Large intestine (tissue), 3 donors: ENCODE results near the gene CAB39. TPM values are rescaled to one million over a fixed set of nuclear protein-coding genes. Genes with fewer than 3 reads are reported as not detected.

Experiments
- DNase-seq, 2 donors: peaks; one replicate each; pipeline versions ENCODE4 v3.0.0 to v3.0.0-alpha.2; 2013
- H3K27ac ChIP-seq: one replicate; pipeline ENCODE4 v1.5.1; 2013; ENCODE audit warnings: low read length
- H3K27me3 ChIP-seq: 2 replicates; pipeline ENCODE4 v1.6.1; 2013; ENCODE audit warnings: low read length; ENCODE audit not compliant: control insufficient read depth, insufficient read depth
- H3K36me3 ChIP-seq: 2 replicates; pipeline ENCODE4 v1.6.1; 2013; ENCODE audit warnings: low read length; ENCODE audit not compliant: control insufficient read depth, insufficient read depth
- H3K4me1 ChIP-seq: one replicate; pipeline ENCODE4 v1.6.1; 2013; ENCODE audit warnings: low read length; ENCODE audit not compliant: control insufficient read depth, insufficient read depth
- H3K4me3 ChIP-seq: one replicate; pipeline ENCODE4 v1.5.1; 2013; ENCODE audit warnings: low read length
- H3K9me3 ChIP-seq: one replicate; pipeline ENCODE4 v1.6.1; 2013; ENCODE audit warnings: mild to moderate bottlenecking, low read depth, low read length, moderate library complexity; ENCODE audit not compliant: control insufficient read depth
- WGBS: methylation state at CpG from one replicate; pipeline ENCODE4 v1.1.5; 2013; ENCODE audit warnings: low lambda C conversion rate; ENCODE audit not compliant: insufficient coverage; 5-methylcytosine and 5-hydroxymethylcytosine counted together
- polyA plus RNA-seq: library from polyadenylated mRNA; unstranded; fragments of 120-200 nt; gene quantifications from one replicate; pipeline ENCODE4 v1.2.1, GENCODE V29; 2013

CAB39 gene
- polyA plus RNA-seq, 1 donor: 81.3 TPM

GRCh38 chr2:230777721-230778120 lies 65.1 kb downstream of the CAB39 start:
- no peaks in the 10 kb centered on the region for H3K9me3 ChIP-seq
- no peak overlapping the region for H3K4me3 ChIP-seq
- H3K4me1 ChIP-seq: no peaks in the 10 kb centered on the region
- no peaks in the 10 kb centered on the region for H3K27me3 ChIP-seq
- DNase-seq: no peak
- WGBS: no CpG with 5 or more reads among the region's 3 CpGs
- no peak overlapping the region for H3K27ac ChIP-seq
- H3K36me3 ChIP-seq: peaks cover 7% of the 10 kb centered on the region

GRCh38 chr2:230778350-230779063 lies 65.9 kb downstream of the CAB39 start:
- H3K9me3 ChIP-seq: no peaks in the 10 kb centered on the region
- no peaks in the 10 kb centered on the region for H3K27me3 ChIP-seq
- H3K4me3 ChIP-seq: no peak overlapping the region
- DNase-seq: no peak
- H3K4me1 ChIP-seq: no peaks in the 10 kb centered on the region
- no peak overlapping the region for H3K27ac ChIP-seq
- peaks cover 12% of the 10 kb centered on the region for H3K36me3 ChIP-seq
- WGBS: 76% methylated on average over 4 of the region's 8 CpGs

- DNase-seq: no peak
- H3K4me1 ChIP-seq: no peaks in the 10 kb centered on the region
Observed at GRCh38 chr2:230779126-230779525, 66.5 kb downstream of the CAB39 start.

DNA sequence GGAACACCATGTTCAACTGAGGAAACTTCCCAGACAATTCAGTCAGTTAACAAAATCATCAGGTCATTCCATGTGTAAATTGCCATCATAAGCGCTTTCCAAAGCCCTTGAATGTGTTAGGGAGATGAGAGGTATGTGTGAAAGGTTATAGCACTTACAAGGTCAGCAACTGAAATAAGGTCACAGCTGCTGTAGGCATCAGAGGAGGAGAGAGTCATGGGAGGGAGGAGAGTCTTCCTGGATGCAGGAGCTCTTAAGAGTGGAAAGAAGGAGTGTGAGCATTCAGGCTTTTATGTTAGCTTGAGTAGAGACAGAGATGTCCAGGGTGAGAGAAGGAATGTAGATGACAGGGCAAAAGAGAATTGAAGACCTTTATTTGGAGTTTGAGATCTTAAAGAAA lies 67.0 kb downstream of the CAB39 start:
- Histone ChIP-seq H3K27ac (no peak overlapping the region), H3K36me3 (peaks cover 22% of the 10 kb centered on the region), H3K27me3 (no peaks in the 10 kb centered on the region), H3K9me3 (no peaks in the 10 kb centered on the region), H3K4me1 (no peaks in the 10 kb centered on the region), H3K4me3 (no peak overlapping the region)
- no peak for DNase-seq
- no CpG with 5 or more reads among the region's 1 CpG for WGBS

More at GRCh38 chr2:230779126-230779525, 66.5 kb downstream of the CAB39 start:
- Histone ChIP-seq H3K27me3 (no peaks in the 10 kb centered on the region), H3K9me3 (no peaks in the 10 kb centered on the region), H3K27ac (no peak overlapping the region), H3K4me3 (no peak overlapping the region), H3K36me3 (peaks cover 18% of the 10 kb centered on the region)
- no CpG with 5 or more reads among the region's 3 CpGs for WGBS

DNA sequence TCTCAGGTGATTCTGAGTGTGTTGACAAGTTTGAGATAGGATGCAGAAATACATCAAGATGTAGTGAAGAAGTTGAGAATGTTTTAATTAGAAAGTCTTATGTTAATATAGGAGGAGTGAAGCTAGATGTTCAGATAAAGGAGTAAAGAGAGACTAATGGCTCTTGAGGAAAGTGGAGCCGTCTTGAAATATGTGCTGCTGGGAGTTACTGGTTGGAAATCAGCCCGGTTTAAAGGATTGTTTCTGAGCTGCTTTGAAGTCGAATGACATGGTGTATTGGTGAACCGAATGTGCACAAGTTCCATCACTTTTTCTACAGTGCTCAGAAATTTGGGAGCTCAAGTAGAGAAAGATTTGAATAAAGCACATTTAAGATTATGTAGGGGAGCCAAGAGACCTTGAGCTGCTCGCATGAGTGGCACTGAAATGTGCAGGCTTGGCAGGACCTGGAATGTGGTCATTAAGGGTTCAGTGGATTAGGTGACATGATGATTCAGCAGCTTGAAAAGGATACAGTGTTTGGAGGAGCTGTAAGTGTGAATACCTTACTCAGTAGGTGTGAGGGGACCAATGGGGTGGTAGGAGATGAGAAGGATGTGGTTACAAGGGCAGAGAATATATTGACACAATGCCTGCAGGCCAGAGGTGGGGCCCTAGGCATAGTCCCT lies 68.6 kb downstream of the CAB39 start:
- peaks cover 20% of the 10 kb centered on the region for H3K36me3 ChIP-seq
- no peak overlapping the region for H3K27ac ChIP-seq
- H3K9me3 ChIP-seq: no peaks in the 10 kb centered on the region
- no peaks in the 10 kb centered on the region for H3K27me3 ChIP-seq
- no peak for DNase-seq
- H3K4me3 ChIP-seq: no peak overlapping the region
- WGBS: 60% methylated on average over 1 of the region's 5 CpGs
- H3K4me1 ChIP-seq: no peaks in the 10 kb centered on the region

GRCh38 chr2:230783101-230783500 lies 70.5 kb downstream of the CAB39 start:
- H3K9me3 ChIP-seq: no peaks in the 10 kb centered on the region
- no peak overlapping the region for H3K4me3 ChIP-seq
- peaks cover 18% of the 10 kb centered on the region for H3K36me3 ChIP-seq
- WGBS: 90% methylated on average over 2 of the region's 5 CpGs
- no peak for DNase-seq
- H3K27me3 ChIP-seq: no peaks in the 10 kb centered on the region
- H3K27ac ChIP-seq: no peak overlapping the region
- H3K4me1 ChIP-seq: no peaks in the 10 kb centered on the region

GRCh38 chr2:230784795-230785194 lies 72.2 kb downstream of the CAB39 start:
- no peak for DNase-seq
- no peak overlapping the region for H3K4me3 ChIP-seq
- H3K4me1 ChIP-seq: no peaks in the 10 kb centered on the region
- H3K27ac ChIP-seq: no peak overlapping the region
- no peaks in the 10 kb centered on the region for H3K27me3 ChIP-seq
- peaks cover 15% of the 10 kb centered on the region for H3K9me3 ChIP-seq
- peaks cover 24% of the 10 kb centered on the region for H3K36me3 ChIP-seq
- 100% methylated on average over 1 of the region's 4 CpGs for WGBS

DNA sequence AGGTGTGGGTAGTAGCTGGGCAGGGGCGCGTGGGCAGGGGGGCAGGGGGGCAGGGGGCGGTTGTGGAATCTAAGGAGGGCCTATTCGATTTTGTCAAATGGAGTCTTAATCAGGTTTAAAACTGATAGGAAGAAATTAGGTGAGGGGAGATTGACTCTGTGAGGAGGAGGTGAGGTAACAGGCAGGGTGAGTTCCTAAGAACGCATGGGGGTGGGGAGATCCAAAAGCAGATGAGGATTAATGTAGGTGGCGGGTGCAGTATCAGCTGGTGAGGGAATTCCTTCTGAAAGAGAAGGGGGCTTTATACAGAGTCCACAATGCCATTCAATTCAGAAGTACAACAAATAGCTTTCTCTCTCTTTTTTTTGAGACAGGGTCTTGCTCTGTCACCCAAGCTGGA lies 72.7 kb downstream of the CAB39 start:
- H3K36me3 ChIP-seq: peaks cover 26% of the 10 kb centered on the region
- H3K9me3 ChIP-seq: peaks cover 16% of the 10 kb centered on the region
- WGBS: no CpG with 5 or more reads among the region's 6 CpGs
- H3K4me1 ChIP-seq: no peaks in the 10 kb centered on the region
- no peak overlapping the region for H3K27ac ChIP-seq
- H3K27me3 ChIP-seq: no peaks in the 10 kb centered on the region
- no peak for DNase-seq
- H3K4me3 ChIP-seq: no peak overlapping the region

- Histone ChIP-seq H3K36me3 (peaks cover 39% of the 10 kb centered on the region), H3K4me3 (no peak overlapping the region), H3K4me1 (no peaks in the 10 kb centered on the region), H3K27ac (no peak overlapping the region), H3K9me3 (peaks cover 16% of the 10 kb centered on the region), H3K27me3 (no peaks in the 10 kb centered on the region)
- WGBS: 100% methylated on average over 1 of the region's 2 CpGs
- no peak for DNase-seq
Observed at GRCh38 chr2:230787101-230787500, 74.5 kb downstream of the CAB39 start.

DNA sequence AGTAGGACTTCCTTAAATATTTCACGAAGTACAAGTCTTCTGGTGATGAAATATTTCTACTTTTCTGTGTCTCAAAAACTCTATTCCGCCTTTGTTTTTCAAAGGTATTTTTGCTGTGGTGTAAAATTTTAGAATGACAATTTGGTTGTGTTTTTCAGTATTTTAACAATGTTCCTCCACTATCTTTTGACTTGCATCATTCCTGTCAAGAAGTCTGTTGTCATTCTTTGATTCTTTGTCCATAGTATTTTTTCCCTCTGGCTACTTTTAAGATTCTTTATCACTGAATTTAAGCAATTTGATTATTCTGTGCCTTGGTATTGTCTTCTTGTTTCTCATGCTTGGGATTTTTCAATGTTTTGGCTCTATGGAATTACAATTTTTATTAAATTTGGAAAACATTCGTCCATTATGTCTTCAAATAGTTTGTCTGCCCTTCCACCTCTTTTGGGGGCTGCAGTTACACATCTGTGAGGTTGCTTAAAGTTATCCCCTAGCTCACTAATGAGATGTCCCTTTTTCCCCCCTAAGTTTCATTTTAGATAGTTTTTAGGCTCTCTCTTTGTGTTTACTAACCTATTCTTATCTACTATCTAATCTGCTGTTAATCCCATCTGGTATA lies 76.0 kb downstream of the CAB39 start:
- H3K9me3 ChIP-seq: peaks cover 16% of the 10 kb centered on the region
- H3K4me3 ChIP-seq: no peak overlapping the region
- peaks cover 44% of the 10 kb centered on the region for H3K36me3 ChIP-seq
- no peaks in the 10 kb centered on the region for H3K4me1 ChIP-seq
- no peak overlapping the region for H3K27ac ChIP-seq
- DNase-seq: no peak
- H3K27me3 ChIP-seq: no peaks in the 10 kb centered on the region
- 100% methylated on average over 1 of the region's 3 CpGs for WGBS
